K562 (cell line): ENCODE data around the gene KCNK7. TPM values are rescaled to one million over a fixed set of nuclear protein-coding genes. Genes with fewer than 3 reads are reported as not detected.

ENCODE experiments used
- ATAC-seq: fragments of 200-7000 bp; cut with Tn5 transposase; 3 replicates; pipeline ENCODE4 v1.9.1; 2020; ENCODE audit warnings: moderate library complexity
- BruUV-seq: library from RNA; stranded (reverse); fragments of 400-500 nt; replicated peaks from 2 replicates; lab custom pipeline; 2021; lab: Mats Ljungman, UMichigan
- CTCF ChIA-PET: fragments of 300-600 bp; formaldehyde crosslinking; extraction: SDS; loops from one replicate; lab custom pipeline; 2021; ENCODE audit warnings: low intra/inter-chr PET ratio; lab: Yijun Ruan, JAX
- POLR2A ChIA-PET: fragments of 300-600, 350-650 bp; sonication (Branson Sonifier 250); formaldehyde crosslinking; extraction: SDS; loops from one replicate; lab custom pipeline; 2021; ENCODE audit warnings: antibody characterized with exemption, inconsistent platforms; lab: Yijun Ruan, JAX
- DNase-seq, 4 experiments: peaks; one replicate each; pipeline versions ENCODE4 v3.0.0 to v3.0.0-alpha.2; 2011 to 2018; ENCODE audit warnings: low spot score in 3 of 4, mixed read lengths in 3 of 4; ENCODE audit errors: extremely low read depth in 1 of 4
- FAIRE-seq: peaks from 2 replicates; lab custom pipeline; 2011; peaks lifted over from hg19 to GRCh38; lab: Jason Lieb, UNC
- H2AFZ ChIP-seq: 2 replicates; pipeline ENCODE4 v1.6.0; 2011; ENCODE audit warnings: low read depth, low read length, control low read depth, inconsistent platforms
- H3K27ac ChIP-seq: fragments of 200-600 bp; 3 replicates; pipeline ENCODE4 v1.8.0; 2011; ENCODE audit warnings: low read depth, mild to moderate bottlenecking, control low read depth, inconsistent platforms, low read length, moderate library complexity, mixed read lengths; ENCODE audit errors: extremely low read depth
- H3K27me3 ChIP-seq, 2 experiments: fragments of 300-600 bp in 1 of 2; 2 replicates in 1 of 2; 3 replicates in 1 of 2; pipeline versions ENCODE4 v1.6.0 to v1.8.0; 2011; ENCODE audit warnings: inconsistent platforms in 2 of 2, low read length in 2 of 2, mild to moderate bottlenecking in 1 of 2, mixed read lengths in 1 of 2, moderate library complexity in 1 of 2; ENCODE audit not compliant: control insufficient read depth in 2 of 2, insufficient read depth in 2 of 2
- H3K36me3 ChIP-seq: fragments of 300-600 bp; 3 replicates; pipeline ENCODE4 v1.8.0; 2011; ENCODE audit warnings: mild to moderate bottlenecking, low read length, inconsistent platforms; ENCODE audit not compliant: control insufficient read depth, insufficient read depth
- H3K4me1 ChIP-seq, 2 experiments: fragments of 200-600 bp in 1 of 2; replicated peaks in 1 of 2; 2 replicates in 1 of 2; 3 replicates in 1 of 2; pipeline versions ENCODE4 v1.5.1 to v1.8.0; 2011; ENCODE audit warnings: inconsistent platforms in 2 of 2, low read length in 2 of 2, mild to moderate bottlenecking in 1 of 2, mixed read lengths in 1 of 2, moderate library complexity in 1 of 2; ENCODE audit not compliant: control insufficient read depth in 2 of 2, insufficient read depth in 2 of 2
- H3K4me2 ChIP-seq: 2 replicates; pipeline ENCODE4 v1.6.1; 2011; ENCODE audit warnings: low read length, control low read depth, inconsistent platforms, mixed read lengths; ENCODE audit not compliant: insufficient read depth
- H3K4me3 ChIP-seq: fragments of 200-600 bp; sonication (generic), shearing (Covaris generic); 2 replicates; pipeline ENCODE4 v1.5.1; 2016; ENCODE audit warnings: control low read depth, inconsistent platforms
- H3K79me2 ChIP-seq: fragments of 200-600 bp; 3 replicates; pipeline ENCODE4 v1.8.0; 2011; ENCODE audit warnings: low read length, inconsistent platforms; ENCODE audit not compliant: control insufficient read depth, insufficient read depth
- H3K9ac ChIP-seq, 2 experiments: 2 replicates each; pipeline versions ENCODE4 v1.6.0 to v1.6.1; 2011; ENCODE audit warnings: low read depth in 2 of 2, low read length in 2 of 2, control low read depth in 1 of 2, inconsistent platforms in 1 of 2, mild to moderate bottlenecking in 1 of 2, mixed read lengths in 1 of 2; ENCODE audit not compliant: insufficient read depth in 1 of 2
- H3K9me1 ChIP-seq: one replicate; pipeline ENCODE4 v1.6.0; 2011; ENCODE audit warnings: inconsistent platforms, mild to moderate bottlenecking, low read length, moderate library complexity; ENCODE audit not compliant: control insufficient read depth, insufficient read depth
- H3K9me3 ChIP-seq: replicated peaks from 2 replicates; pipeline ENCODE4 v1.5.1; 2011; ENCODE audit warnings: low read depth, low read length, inconsistent platforms; ENCODE audit not compliant: control insufficient read depth, insufficient read depth
- H4K20me1 ChIP-seq: replicated peaks from 2 replicates; pipeline ENCODE4 v1.6.1; 2011; ENCODE audit warnings: low read length, inconsistent platforms, mixed read lengths; ENCODE audit not compliant: control insufficient read depth, insufficient read depth
- BACH1 ChIP-seq: fragments of 200-800 bp; sonication (Bioruptor generic); IDR thresholded peaks from 2 replicates; pipeline ENCODE4 v1.6.1; 2016; ENCODE audit warnings: missing genetic modification characterization, missing compliant biosample characterization
- CHD1 ChIP-seq: fragments of 200-600 bp; sonication (generic); IDR thresholded peaks from one replicate; pipeline ENCODE4 v1.6.1; 2012; ENCODE audit warnings: mild to moderate bottlenecking, moderate library complexity, low read length, inconsistent platforms
- DPF2 ChIP-seq: fragments of 450-650 bp; IDR thresholded peaks from 2 replicates; pipeline ENCODE4 v1.6.1; 2016
- E2F3 ChIP-seq: fragments of 250-450 bp; sonication (Bioruptor Pico); IDR thresholded peaks from 2 replicates; pipeline ENCODE4 v1.4.0; 2020; ENCODE audit warnings: mild to moderate bottlenecking
- WGBS: fragments of 100-300 bp; shearing (Covaris generic); methylation state at CpG from one replicate; pipeline ENCODE4 v1.1.6; 2016; ENCODE audit warnings: low coverage, mixed read lengths; ENCODE audit not compliant: insufficient coverage; ENCODE audit errors: missing lambda C conversion rate; 5-methylcytosine and 5-hydroxymethylcytosine counted together
- in situ Hi-C: fragments of 300-500 bp; cut with MboI; formaldehyde crosslinking; loops from 4 replicates; pipeline ENCODE4 v1.15.0; 2018; ENCODE audit warnings: inconsistent platforms, mixed read lengths
- intact Hi-C: fragments of 100-400 bp; cut with micrococcal nuclease; formaldehyde crosslinking; loops from 2 replicates; pipeline ENCODE4 v1.14.2; 2022
- polyA plus RNA-seq, 8 experiments: library from polyadenylated mRNA; depleted of rRNA in 4 of 8; stranded (reverse) in 5 of 8; unstranded in 3 of 8; fragments of >200 nt; fragmentation: Nextera tagmentation in 2 of 8; fragmentation: Illumina TruSeq in 1 of 8; extraction: Ambion mirVana in 2 of 8; extraction: Trizol in 1 of 8; gene quantifications; 2 replicates each; pipeline versions ENCODE4 v1.2.1 to v1.2.3, GENCODE V29; 2011 to 2014; ENCODE audit warnings: inconsistent platforms in 1 of 8, missing spikeins in 1 of 8
- total RNA-seq, 7 experiments: library from RNA; depleted of rRNA in 6 of 7; stranded (reverse); fragments of >200 nt in 6 of 7; fragmentation: Illumina TruSeq in 2 of 7; extraction: Trizol in 2 of 7; gene quantifications; 2 replicates each; pipeline versions ENCODE4 v1.2.1 to v1.2.3, GENCODE V29; 2011 to 2021; ENCODE audit warnings: low replicate concordance in 1 of 7
- TF ChIP-seq, protein P1 (sequence below): fragments of 450-650 bp; IDR thresholded peaks from 2 replicates; pipeline ENCODE4 v1.6.1; 2014; ENCODE audit warnings: low read depth, mild to moderate bottlenecking, moderate library complexity, borderline replicate concordance

The KCNK7 gene
- total and polyA plus RNA-seq, 9 of the 15 experiments (the other 6 are each of a cell fraction or from before 2014, with no cell fraction given): 0.07 to 0.40 TPM; not detected in 7

- FAIRE-seq (no peak), DNase-seq (no peak), ATAC-seq (no peak)
- Histone ChIP-seq H3K9me1 (no peaks in the 10 kb centered on the region), H3K4me1 (peaks cover 35 to 69% of the 10 kb centered on the region in 2 experiments), H3K4me3 (no peak overlapping the region), H4K20me1 (0 out of 2 replicates have a peak, but pooled peaks cover 8% of the 10 kb centered on the region), H3K27me3 (no peaks in the 10 kb centered on the region), H2AFZ (no peak overlapping the region), H3K4me2 (no peak overlapping the region), H3K27ac (no peak overlapping the region), H3K79me2 (no peaks in the 10 kb centered on the region), H3K36me3 (no peaks in the 10 kb centered on the region), H3K9me3 (no peaks in the 10 kb centered on the region), H3K9ac (no peak overlapping the region; a peak in 1 of 4 replicates)
- TF ChIP-seq, protein P1, sequence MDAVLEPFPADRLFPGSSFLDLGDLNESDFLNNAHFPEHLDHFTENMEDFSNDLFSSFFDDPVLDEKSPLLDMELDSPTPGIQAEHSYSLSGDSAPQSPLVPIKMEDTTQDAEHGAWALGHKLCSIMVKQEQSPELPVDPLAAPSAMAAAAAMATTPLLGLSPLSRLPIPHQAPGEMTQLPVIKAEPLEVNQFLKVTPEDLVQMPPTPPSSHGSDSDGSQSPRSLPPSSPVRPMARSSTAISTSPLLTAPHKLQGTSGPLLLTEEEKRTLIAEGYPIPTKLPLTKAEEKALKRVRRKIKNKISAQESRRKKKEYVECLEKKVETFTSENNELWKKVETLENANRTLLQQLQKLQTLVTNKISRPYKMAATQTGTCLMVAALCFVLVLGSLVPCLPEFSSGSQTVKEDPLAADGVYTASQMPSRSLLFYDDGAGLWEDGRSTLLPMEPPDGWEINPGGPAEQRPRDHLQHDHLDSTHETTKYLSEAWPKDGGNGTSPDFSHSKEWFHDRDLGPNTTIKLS: no peak
- TF ChIP-seq BACH1: no peak
- TF ChIP-seq DPF2: no peak
- no peak for TF ChIP-seq CHD1
- no peak for TF ChIP-seq E2F3 (CRISPR knock-in tag)
- intact Hi-C loops: loop anchor here (10.0 kb wide), 1 partner anchor 266 kb away; no protein-coding TSS in a partner anchor
- no TSS peak for BruUV-seq
- POLR2A ChIA-PET: interaction anchor here (0.7 to 2.0 kb wide), 2 partner anchors 33 to 49 kb away, joined by 3 to 8 read pairs; partner anchors contain the start of gene MALAT1
- 53% methylated on average over 3 of the region's 3 CpGs for WGBS
- in situ Hi-C loops: no loop called here
- CTCF ChIA-PET: no interaction called here
These were observed 47.2 kb downstream of the KCNK7 start for GRCh38 chr11:65548395-65548794.
